T47D (cell line): Measurements from ENCODE around the gene KNSTRN.
A peak's percentile ranks its signal among the peaks of the same experiment; 100 is the strongest.

Source experiments
- DNase-seq, 2 experiments: peaks; one replicate each; pipeline versions ENCODE4 v3.0.0 to v3.0.0-alpha.2; 2011 to 2012; ENCODE audit warnings: low read depth in 1 of 2, low spot score in 1 of 2
- JUND ChIP-seq: IDR thresholded peaks from 2 replicates; pipeline ENCODE4 v1.6.1; 2012; ENCODE audit warnings: low read depth
- in situ Hi-C: cut with HindIII; loops from 2 replicates; pipeline ENCODE4 v1.10.0; 2016; ENCODE audit warnings: low sequenced_read_pairs, low pct_unique_long_range_greater_than_20kb

KNSTRN gene

GRCh38 chr15:40348474-40348870 is 34.0 kb upstream of the KNSTRN start:
- in situ Hi-C loops, result no loop called here
- no peak for TF ChIP-seq JUND
- DNase-seq, result no peak

GRCh38 chr15:40349163-40349562 is 33.4 kb upstream of the KNSTRN start:
- no peak for TF ChIP-seq JUND
- in situ Hi-C loops, result no loop called here
- no peak for DNase-seq

- in situ Hi-C loops, result no loop called here
- no peak for DNase-seq
- TF ChIP-seq JUND, result no peak
These were observed 30.1 kb upstream of the KNSTRN start for GRCh38 chr15:40352281-40352901.

GRCh38 chr15:40353697-40354096 is 28.8 kb upstream of the KNSTRN start:
- in situ Hi-C loops, result no loop called here
- TF ChIP-seq JUND, result no peak
- DNase-seq, result no peak

- TF ChIP-seq JUND, result no peak
- peak in 1 of 2 experiments; percentile 56 for DNase-seq
- in situ Hi-C loops, result no loop called here
These were observed 27.9 kb upstream of the KNSTRN start for GRCh38 chr15:40354408-40355171.

GRCh38 chr15:40355976-40356585 is 26.4 kb upstream of the KNSTRN start:
- in situ Hi-C loops, result no loop called here
- no peak for TF ChIP-seq JUND
- no peak for DNase-seq

- TF ChIP-seq JUND, result no peak
- DNase-seq, result no peak
- in situ Hi-C loops, result no loop called here
These were observed 25.3 kb upstream of the KNSTRN start for GRCh38 chr15:40357246-40357645.

GRCh38 chr15:40357723-40358470 is 24.6 kb upstream of the KNSTRN start, which contains the start of gene DISP2:
DISP2 (plus strand) TSS chr15:40358219; CDS start chr15:40358322, 103 bp downstream.
- DNase-seq, result peak; percentile 83 to 98
- TF ChIP-seq JUND, result no peak
- in situ Hi-C loops, result no loop called here

- DNase-seq, result no peak
- in situ Hi-C loops, result no loop called here
- no peak for TF ChIP-seq JUND
These were observed 23.8 kb upstream of the KNSTRN start for GRCh38 chr15:40358471-40359353.

- TF ChIP-seq JUND, result no peak
- DNase-seq, result no peak
- in situ Hi-C loops, result no loop called here
These were observed 22.5 kb upstream of the KNSTRN start for GRCh38 chr15:40360015-40360414.

- no peak for DNase-seq
- in situ Hi-C loops, result no loop called here
- TF ChIP-seq JUND, result no peak
These were observed 20.9 kb upstream of the KNSTRN start for GRCh38 chr15:40361640-40362039.

GRCh38 chr15:40363611-40364010 is 18.9 kb upstream of the KNSTRN start:
- no peak for DNase-seq
- in situ Hi-C loops, result no loop called here
- no peak for TF ChIP-seq JUND
